K562 (cell line): Measurements from ENCODE around the gene ZNF30. TPM values are rescaled to one million over a fixed set of nuclear protein-coding genes. Genes with fewer than 3 reads are reported as not detected.

ENCODE experiments used
- BCL6 ChIP-seq: fragments of 250-450 bp; sonication (Bioruptor Pico); IDR thresholded peaks from 2 replicates; pipeline ENCODE4 v1.4.0; 2020
- CAMTA2 ChIP-seq: fragments of 250-450 bp; sonication (Bioruptor Pico); conservative IDR thresholded peaks from 2 replicates; pipeline ENCODE4 v1.5.1; 2022
- ELF1 ChIP-seq: fragments of 200-800 bp; sonication (Bioruptor generic); IDR thresholded peaks from 2 replicates; pipeline ENCODE4 v1.6.1; 2016; ENCODE audit warnings: missing genetic modification characterization, missing compliant biosample characterization
- MCM3 ChIP-seq: fragments of 450-650 bp; IDR thresholded peaks from 2 replicates; pipeline ENCODE4 v1.6.1; 2016
- NFE2L1 ChIP-seq: fragments of 450-650 bp; IDR thresholded peaks from 2 replicates; pipeline ENCODE4 v1.6.1; 2016; ENCODE audit warnings: missing genetic modification characterization, low read depth, mild to moderate bottlenecking, missing compliant biosample characterization, moderate library complexity, borderline replicate concordance
- SRSF9 ChIP-seq: fragments of 200-400 bp; formaldehyde crosslinking; IDR thresholded peaks from 2 replicates; pipeline ENCODE4 v1.6.1; 2017; ENCODE audit warnings: low read depth, low read length, borderline replicate concordance
- ZFP30 ChIP-seq: fragments of 250-450 bp; sonication (Bioruptor Pico); IDR thresholded peaks from 2 replicates; pipeline ENCODE4 v1.8.0; 2022; ENCODE audit warnings: moderate library complexity, mild to moderate bottlenecking, inconsistent platforms, borderline replicate concordance
- ZNF239 ChIP-seq: fragments of 250-450 bp; sonication (Bioruptor Pico); IDR thresholded peaks from 2 replicates; pipeline ENCODE4 v1.4.0; 2020; ENCODE audit warnings: mild to moderate bottlenecking
- ZNF609 ChIP-seq: sonication (generic); formaldehyde crosslinking; IDR thresholded peaks from 2 replicates; pipeline ENCODE4 v1.8.1; 2023; ENCODE audit warnings: missing genetic modification reagents, mild to moderate bottlenecking, borderline replicate concordance
- polyA plus RNA-seq, 8 experiments: library from polyadenylated mRNA; depleted of rRNA in 4 of 8; stranded (reverse) in 5 of 8; unstranded in 3 of 8; fragments of >200 nt; fragmentation: Nextera tagmentation in 2 of 8; fragmentation: Illumina TruSeq in 1 of 8; extraction: Ambion mirVana in 2 of 8; extraction: Trizol in 1 of 8; gene quantifications; 2 replicates each; pipeline versions ENCODE4 v1.2.1 to v1.2.3, GENCODE V29; 2011 to 2014; ENCODE audit warnings: inconsistent platforms in 1 of 8, missing spikeins in 1 of 8
- total RNA-seq, 7 experiments: library from RNA; depleted of rRNA in 6 of 7; stranded (reverse); fragments of >200 nt in 6 of 7; fragmentation: Illumina TruSeq in 2 of 7; extraction: Trizol in 2 of 7; gene quantifications; 2 replicates each; pipeline versions ENCODE4 v1.2.1 to v1.2.3, GENCODE V29; 2011 to 2021; ENCODE audit warnings: low replicate concordance in 1 of 7
- TF ChIP-seq, protein P1 (sequence below), 2 experiments: fragments of 200-800 bp in 1 of 2; sonication (Bioruptor generic) in 1 of 2; sonication (generic) in 1 of 2; formaldehyde crosslinking in 1 of 2; IDR thresholded peaks in 1 of 2; conservative IDR thresholded peaks in 1 of 2; 2 replicates each; pipeline versions ENCODE4 v1.5.0 to v1.6.1; 2016 to 2020; ENCODE audit warnings: missing compliant biosample characterization in 1 of 2, missing genetic modification characterization in 1 of 2, missing genetic modification reagents in 1 of 2

ZNF30 gene
- total and polyA plus RNA-seq, 9 of the 15 experiments (the other 6 are each of a cell fraction or from before 2014, with no cell fraction given) = 7.3 to 13.4 (median 10.6) TPM

DNA sequence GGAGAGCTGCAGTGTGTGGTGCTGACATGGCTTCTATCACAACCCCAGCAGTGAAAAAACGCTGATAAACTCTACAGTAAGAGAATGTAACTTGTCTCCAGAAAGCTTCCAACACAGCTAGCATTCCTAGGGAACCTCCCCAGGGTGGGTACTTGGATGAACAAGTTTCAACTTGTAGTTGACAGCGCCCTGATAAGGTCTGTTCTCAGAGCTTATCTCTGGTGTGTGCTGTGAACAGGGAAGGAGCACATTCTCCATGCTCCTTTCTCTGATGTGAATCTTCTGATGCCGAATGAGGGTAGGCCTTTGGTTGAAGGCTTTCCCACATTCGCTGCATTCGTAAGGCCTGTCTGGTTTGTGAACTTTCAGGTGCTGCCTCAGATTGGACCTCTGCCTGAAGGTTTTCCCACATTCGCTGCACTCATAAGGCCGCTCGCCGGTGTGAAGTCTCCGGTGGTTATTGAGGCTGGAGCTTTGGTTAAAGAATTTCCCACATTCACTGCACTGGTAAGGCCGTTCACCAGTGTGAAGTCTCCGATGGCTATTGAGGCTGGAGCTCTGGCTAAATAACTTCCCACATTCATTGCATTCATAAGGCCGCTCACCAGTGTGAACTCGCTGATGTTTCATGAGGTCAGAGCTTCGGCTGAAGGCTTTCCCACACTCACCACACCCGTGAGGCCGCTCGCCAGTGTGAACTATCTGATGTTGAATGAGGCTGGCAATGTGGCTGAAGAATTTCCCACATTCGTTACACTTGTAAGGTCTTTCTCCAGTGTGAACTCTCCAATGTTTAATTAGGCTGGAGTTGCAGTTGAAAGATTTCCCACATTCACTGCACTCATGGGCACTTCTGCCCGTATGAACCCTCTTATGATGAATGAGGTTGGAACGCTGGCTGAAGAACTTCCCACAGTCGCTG, 31.4 kb downstream of the ZNF30 start (continued):
- TF ChIP-seq ZNF609 (CRISPR knock-in tag) = no peak
- no peak for TF ChIP-seq SRSF9
- TF ChIP-seq ELF1 (tag) = no peak
- TF ChIP-seq ZNF239 (CRISPR knock-in tag) = peak; percentile 62
- no peak for TF ChIP-seq NFE2L1 (tag)
- TF ChIP-seq ZFP30 (CRISPR knock-in tag) = no peak
- TF ChIP-seq MCM3 = no peak
- TF ChIP-seq BCL6 (CRISPR knock-in tag) = no peak
- TF ChIP-seq, protein P1, sequence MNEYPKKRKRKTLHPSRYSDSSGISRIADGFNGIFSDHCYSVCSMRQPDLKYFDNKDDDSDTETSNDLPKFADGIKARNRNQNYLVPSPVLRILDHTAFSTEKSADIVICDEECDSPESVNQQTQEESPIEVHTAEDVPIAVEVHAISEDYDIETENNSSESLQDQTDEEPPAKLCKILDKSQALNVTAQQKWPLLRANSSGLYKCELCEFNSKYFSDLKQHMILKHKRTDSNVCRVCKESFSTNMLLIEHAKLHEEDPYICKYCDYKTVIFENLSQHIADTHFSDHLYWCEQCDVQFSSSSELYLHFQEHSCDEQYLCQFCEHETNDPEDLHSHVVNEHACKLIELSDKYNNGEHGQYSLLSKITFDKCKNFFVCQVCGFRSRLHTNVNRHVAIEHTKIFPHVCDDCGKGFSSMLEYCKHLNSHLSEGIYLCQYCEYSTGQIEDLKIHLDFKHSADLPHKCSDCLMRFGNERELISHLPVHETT (CRISPR knock-in tag; conservative IDR thresholded peaks at IDR 0.05 in 1 of 2, IDR thresholded peaks at IDR 0.05 in 1 of 2) = no peak
- TF ChIP-seq CAMTA2 (CRISPR knock-in tag) = no peak
